ENCODE results near the gene SART3.

The SART3 gene

GRCh38 chr12:108526482-108527165 lies 34.3 kb downstream of the SART3 start:
- Histone ChIP-seq H3K4me3 (ENCODE audit: low read depth, low read length) (no peak overlapping the region), H3K36me3 (peaks cover 98% of the 10 kb centered on the region)
- TF ChIP-seq, protein P1, sequence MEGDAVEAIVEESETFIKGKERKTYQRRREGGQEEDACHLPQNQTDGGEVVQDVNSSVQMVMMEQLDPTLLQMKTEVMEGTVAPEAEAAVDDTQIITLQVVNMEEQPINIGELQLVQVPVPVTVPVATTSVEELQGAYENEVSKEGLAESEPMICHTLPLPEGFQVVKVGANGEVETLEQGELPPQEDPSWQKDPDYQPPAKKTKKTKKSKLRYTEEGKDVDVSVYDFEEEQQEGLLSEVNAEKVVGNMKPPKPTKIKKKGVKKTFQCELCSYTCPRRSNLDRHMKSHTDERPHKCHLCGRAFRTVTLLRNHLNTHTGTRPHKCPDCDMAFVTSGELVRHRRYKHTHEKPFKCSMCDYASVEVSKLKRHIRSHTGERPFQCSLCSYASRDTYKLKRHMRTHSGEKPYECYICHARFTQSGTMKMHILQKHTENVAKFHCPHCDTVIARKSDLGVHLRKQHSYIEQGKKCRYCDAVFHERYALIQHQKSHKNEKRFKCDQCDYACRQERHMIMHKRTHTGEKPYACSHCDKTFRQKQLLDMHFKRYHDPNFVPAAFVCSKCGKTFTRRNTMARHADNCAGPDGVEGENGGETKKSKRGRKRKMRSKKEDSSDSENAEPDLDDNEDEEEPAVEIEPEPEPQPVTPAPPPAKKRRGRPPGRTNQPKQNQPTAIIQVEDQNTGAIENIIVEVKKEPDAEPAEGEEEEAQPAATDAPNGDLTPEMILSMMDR (IDR thresholded peaks at IDR 0.05; ENCODE audit: low read depth, low read length) = no peak

DNA sequence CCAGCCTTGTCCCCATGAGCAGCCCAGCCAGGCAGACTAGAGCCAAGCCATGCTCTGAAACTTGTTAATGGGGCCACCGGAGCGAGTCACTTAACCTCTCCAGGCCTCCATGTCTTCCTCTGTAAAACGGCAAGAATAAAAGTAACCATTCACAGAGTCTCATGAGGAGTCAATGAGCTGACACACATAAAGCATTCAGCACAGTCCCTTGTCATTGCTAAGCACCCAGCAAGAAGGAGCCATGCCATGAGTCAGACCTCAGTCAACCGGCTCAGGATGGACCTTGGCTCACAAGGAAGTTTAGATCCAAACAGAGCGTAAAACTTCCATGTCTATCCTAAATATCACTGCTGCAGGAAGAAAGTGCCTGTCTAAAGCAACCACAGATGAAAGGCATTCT lies 35.3 kb downstream of the SART3 start:
- Histone ChIP-seq H3K4me1 (no peaks in the 10 kb centered on the region), H3K36me3 (peaks cover 98% of the 10 kb centered on the region), H3K9me3 (no peaks in the 10 kb centered on the region), H3K27me3 (no peaks in the 10 kb centered on the region), H3K4me3 (ENCODE audit: low read depth, low read length) (no peak overlapping the region)
- DNase-seq = no peak
- TF ChIP-seq, protein P1 (IDR thresholded peaks at IDR 0.05; ENCODE audit: low read depth, low read length) = no peak

More at GRCh38 chr12:108526482-108527165, 34.3 kb downstream of the SART3 start:
- no peaks in the 10 kb centered on the region for H3K9me3 ChIP-seq
- no peaks in the 10 kb centered on the region for H3K27me3 ChIP-seq
- H3K4me1 ChIP-seq = no peaks in the 10 kb centered on the region
- DNase-seq = no peak

DNA sequence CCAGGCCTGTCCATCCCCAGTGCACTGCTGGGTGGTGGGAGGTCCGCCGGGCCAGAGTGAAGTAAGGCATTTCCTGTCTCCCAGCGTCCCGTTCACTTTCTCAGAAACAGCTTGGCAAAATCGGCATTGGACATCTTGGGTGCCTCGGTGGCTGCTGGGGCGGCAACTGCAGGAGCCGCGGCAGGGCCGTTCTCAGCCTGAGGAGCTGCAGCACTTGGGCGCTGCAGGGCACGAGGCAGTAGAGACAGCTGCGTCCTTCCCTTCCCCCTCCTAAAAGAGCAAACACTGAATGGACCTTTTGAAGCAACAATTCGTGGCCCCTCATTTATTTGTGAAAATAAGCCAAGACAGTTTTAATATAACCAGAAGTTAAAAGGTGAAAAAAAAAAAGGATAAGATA lies 37.6 kb downstream of the SART3 start:
- TF ChIP-seq, protein P1 (IDR thresholded peaks at IDR 0.05; ENCODE audit: low read depth, low read length) = no peak
- Histone ChIP-seq H3K27me3 (no peaks in the 10 kb centered on the region), H3K4me1 (no peaks in the 10 kb centered on the region), H3K9me3 (no peaks in the 10 kb centered on the region), H3K36me3 (peaks cover 90% of the 10 kb centered on the region), H3K4me3 (ENCODE audit: low read depth, low read length) (no peak overlapping the region)
- DNase-seq = no peak

DNA sequence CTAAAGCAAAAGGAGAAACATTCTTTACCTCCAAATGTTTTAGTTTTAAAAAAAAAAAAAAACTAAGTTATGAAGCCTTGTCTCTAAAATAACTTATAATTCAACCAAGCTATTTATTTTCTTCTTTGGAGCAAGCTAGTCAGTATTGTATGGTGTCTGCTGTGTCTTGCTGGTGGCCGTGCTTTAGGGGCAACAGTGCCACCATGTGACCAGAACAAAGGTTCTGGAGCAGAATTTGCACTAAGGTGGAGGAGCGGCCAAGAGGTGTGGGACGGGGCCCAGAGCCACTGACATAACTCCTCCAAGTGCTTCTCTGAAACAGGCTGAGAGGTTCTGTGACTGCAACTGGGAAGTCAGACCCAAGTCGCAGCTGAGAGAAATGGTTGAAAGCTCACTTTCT lies 41.4 kb downstream of the SART3 start:
- Histone ChIP-seq H3K9me3 (no peaks in the 10 kb centered on the region), H3K27me3 (no peaks in the 10 kb centered on the region), H3K36me3 (peaks cover 58% of the 10 kb centered on the region), H3K4me1 (no peaks in the 10 kb centered on the region), H3K4me3 (ENCODE audit: low read depth, low read length) (no peak overlapping the region)
- TF ChIP-seq, protein P1 (IDR thresholded peaks at IDR 0.05; ENCODE audit: low read depth, low read length) = peak; percentile 50
- no peak for DNase-seq

DNA sequence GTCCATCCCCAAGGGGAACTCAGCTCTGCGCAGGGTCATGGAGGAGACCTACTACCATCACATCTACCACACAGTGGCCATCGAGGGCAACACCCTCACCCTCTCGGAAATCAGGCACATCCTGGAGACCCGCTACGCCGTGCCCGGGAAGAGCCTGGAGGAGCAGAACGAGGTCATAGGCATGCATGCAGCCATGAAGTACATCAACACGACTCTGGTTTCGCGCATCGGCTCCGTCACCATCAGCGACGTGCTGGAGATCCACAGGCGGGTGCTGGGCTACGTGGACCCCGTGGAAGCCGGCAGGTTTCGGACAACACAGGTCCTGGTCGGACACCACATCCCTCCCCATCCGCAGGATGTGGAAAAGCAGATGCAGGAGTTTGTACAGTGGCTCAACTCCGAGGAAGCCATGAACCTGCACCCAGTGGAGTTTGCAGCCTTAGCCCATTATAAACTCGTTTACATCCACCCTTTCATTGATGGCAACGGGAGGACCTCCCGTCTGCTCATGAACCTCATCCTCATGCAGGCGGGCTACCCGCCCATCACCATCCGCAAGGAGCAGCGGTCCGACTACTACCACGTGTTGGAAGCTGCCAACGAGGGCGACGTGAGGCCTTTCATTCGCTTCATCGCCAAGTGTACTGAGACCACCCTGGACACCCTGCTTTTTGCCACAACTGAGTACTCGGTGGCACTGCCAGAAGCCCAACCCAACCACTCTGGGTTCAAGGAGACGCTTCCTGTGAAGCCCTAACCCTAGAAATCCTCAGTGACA lies 42.1 kb downstream of the SART3 start:
- Histone ChIP-seq H3K36me3 (peaks cover 52% of the 10 kb centered on the region), H3K27me3 (no peaks in the 10 kb centered on the region), H3K9me3 (no peaks in the 10 kb centered on the region)

More for the DNA sequence above, 42.1 kb downstream of the SART3 start:
- no peak for DNase-seq
- TF ChIP-seq, protein P1 (IDR thresholded peaks at IDR 0.05; ENCODE audit: low read depth, low read length) = no peak
- H3K4me1 ChIP-seq = no peaks in the 10 kb centered on the region
- no peak overlapping the region for H3K4me3 ChIP-seq (ENCODE audit: low read depth, low read length)
